GM23338 (cell line): ENCODE measurements around the gene OR4M1. TPM values are rescaled to one million over a fixed set of nuclear protein-coding genes. Genes with fewer than 3 reads are reported as not detected.

ENCODE experiments used
- ATAC-seq: fragments of 200-7000 bp; cut with Tn5 transposase; 3 replicates; pipeline ENCODE4 v1.9.1; 2020
- DNase-seq: peaks from one replicate; pipeline ENCODE4 v3.0.0-alpha.2; 2015; ENCODE audit warnings: low spot score
- H2AFZ ChIP-seq: fragments of 200-600 bp; sonication (generic); 2 replicates; pipeline ENCODE4 v1.8.0; 2016; ENCODE audit warnings: antibody characterized with exemption, mild to moderate bottlenecking, moderate library complexity
- H3F3A ChIP-seq: fragments of 200-600 bp; sonication (generic); replicated peaks from 2 replicates; pipeline ENCODE4 v1.8.0; 2017; ENCODE audit warnings: antibody characterized with exemption, mixed run types, low read depth
- H3K27ac ChIP-seq: fragments of 200-600 bp; sonication (generic); 2 replicates; pipeline ENCODE4 v1.6.1; 2016; ENCODE audit warnings: low read depth
- H3K27me3 ChIP-seq: fragments of 200-600 bp; sonication (generic); 2 replicates; pipeline ENCODE4 v1.8.0; 2016; ENCODE audit warnings: mild to moderate bottlenecking, mixed run types, moderate library complexity; ENCODE audit not compliant: insufficient read depth
- H3K36me3 ChIP-seq: fragments of 200-600 bp; sonication (generic); 2 replicates; pipeline ENCODE4 v1.8.0; 2016; ENCODE audit warnings: mild to moderate bottlenecking; ENCODE audit not compliant: insufficient read depth
- H3K4me1 ChIP-seq: fragments of 200-600 bp; sonication (generic); 2 replicates; pipeline ENCODE4 v1.8.0; 2016; ENCODE audit warnings: mild to moderate bottlenecking, moderate library complexity; ENCODE audit not compliant: insufficient read depth
- H3K4me2 ChIP-seq: fragments of 200-600 bp; sonication (generic); 2 replicates; pipeline ENCODE4 v1.7.1; 2017; ENCODE audit warnings: mixed run types
- H3K4me3 ChIP-seq: fragments of 200-600 bp; sonication (generic); 2 replicates; pipeline ENCODE4 v1.6.1; 2016; ENCODE audit warnings: mixed run types
- H3K79me2 ChIP-seq: fragments of 200-600 bp; sonication (generic); replicated peaks from 2 replicates; pipeline ENCODE4 v1.8.0; 2017; ENCODE audit warnings: mild to moderate bottlenecking; ENCODE audit not compliant: insufficient read depth
- H3K9me2 ChIP-seq: fragments of 200-600 bp; sonication (generic); 2 replicates; pipeline ENCODE4 v1.8.0; 2017; ENCODE audit not compliant: insufficient read depth
- H4K20me1 ChIP-seq: fragments of 200-600 bp; sonication (generic); replicated peaks from 2 replicates; pipeline ENCODE4 v1.8.0; 2017; ENCODE audit warnings: mild to moderate bottlenecking; ENCODE audit not compliant: insufficient read depth
- H3K27ac Mint-ChIP-seq: 2 replicates; pipeline ENCODE4 v1.8.0; 2020; ENCODE audit warnings: inconsistent platforms, mild to moderate bottlenecking, moderate library complexity, mixed read lengths
- H3K27me3 Mint-ChIP-seq: 3 replicates; pipeline ENCODE4 v1.8.0; 2022; ENCODE audit warnings: low read depth, mild to moderate bottlenecking, moderate library complexity, mixed read lengths, inconsistent platforms; ENCODE audit not compliant: insufficient read depth, poor library complexity
- H3K36me3 Mint-ChIP-seq: 3 replicates; pipeline ENCODE4 v1.8.0; 2021; ENCODE audit warnings: low read depth, mild to moderate bottlenecking, inconsistent platforms, moderate library complexity, mixed read lengths
- H3K4me1 Mint-ChIP-seq: 3 replicates; pipeline ENCODE4 v1.8.0; 2020; ENCODE audit warnings: mild to moderate bottlenecking, inconsistent platforms, mixed read lengths
- H3K4me3 Mint-ChIP-seq: 3 replicates; pipeline ENCODE4 v1.8.0; 2021; ENCODE audit warnings: moderate library complexity, mild to moderate bottlenecking, inconsistent platforms, mixed read lengths
- H3K9me3 Mint-ChIP-seq: 3 replicates; pipeline ENCODE4 v1.8.0; 2020; ENCODE audit warnings: moderate library complexity, mild to moderate bottlenecking, inconsistent platforms, mixed read lengths
- CREB1 ChIP-seq: fragments of 250-450 bp; sonication (Bioruptor Pico); IDR thresholded peaks from 2 replicates; pipeline ENCODE4 v1.5.0; 2020; ENCODE audit warnings: low read depth, mild to moderate bottlenecking, moderate library complexity
- EZH2 ChIP-seq: fragments of 200-600 bp; sonication (generic); IDR thresholded peaks from one replicate; pipeline ENCODE4 v1.8.0; 2017; ENCODE audit warnings: antibody characterized with exemption, mild to moderate bottlenecking, low read depth; ENCODE audit not compliant: unreplicated experiment
- EZH2phosphoT487 ChIP-seq: fragments of 200-600 bp; sonication (generic); IDR thresholded peaks from one replicate; pipeline ENCODE4 v1.8.1; 2018; ENCODE audit warnings: antibody characterized with exemption; ENCODE audit not compliant: unreplicated experiment
- JUNB ChIP-seq: IDR thresholded peaks from one replicate; pipeline ENCODE4 v1.6.1; 2016; ENCODE audit warnings: antibody characterized with exemption; ENCODE audit not compliant: unreplicated experiment
- NANOG ChIP-seq: IDR thresholded peaks from 2 replicates; pipeline ENCODE4 v1.6.1; 2016; ENCODE audit warnings: antibody characterized with exemption, borderline replicate concordance
- POLR2AphosphoS5 ChIP-seq: IDR thresholded peaks from 2 replicates; pipeline ENCODE4 v1.6.1; 2016; ENCODE audit warnings: antibody characterized with exemption, low read depth
- STAT1 ChIP-seq: IDR thresholded peaks from one replicate; pipeline ENCODE4 v1.6.1; 2016; ENCODE audit warnings: antibody characterized with exemption; ENCODE audit not compliant: unreplicated experiment
- ZNF114 ChIP-seq: fragments of 250-450 bp; sonication (Bioruptor Pico); IDR thresholded peaks from 2 replicates; pipeline ENCODE4 v1.5.0; 2020; ENCODE audit warnings: mild to moderate bottlenecking, moderate library complexity
- ZNF331 ChIP-seq: fragments of 250-450 bp; sonication (Bioruptor Pico); IDR thresholded peaks from 2 replicates; pipeline ENCODE4 v1.5.0; 2020; ENCODE audit warnings: low read depth, mild to moderate bottlenecking, moderate library complexity
- polyA plus RNA-seq: library from polyadenylated mRNA; unstranded; fragments of >200 nt; fragmentation: Nextera tagmentation; extraction: Ambion mirVana; gene quantifications from 2 replicates; pipeline ENCODE4 v1.2.1, GENCODE V29; 2016
- total RNA-seq: library from RNA; depleted of rRNA; stranded (reverse); fragments of >200 nt; shearing (Covaris generic); gene quantifications from 2 replicates; pipeline ENCODE4 v1.2.3, GENCODE V29; 2014
- TF ChIP-seq, protein P1 (sequence below), 2 experiments: fragments of 200-600 bp in 1 of 2; sonication (generic) in 1 of 2; conservative IDR thresholded peaks; 2 replicates each; pipeline versions ENCODE4 v1.5.1 to v1.6.1; 2016 to 2017; ENCODE audit warnings: antibody characterized with exemption in 2 of 2, low read depth in 2 of 2, mild to moderate bottlenecking in 2 of 2, moderate library complexity in 1 of 2
- TF ChIP-seq, protein P2 (sequence below): IDR thresholded peaks from 2 replicates; pipeline ENCODE4 v1.6.1; 2016; ENCODE audit warnings: antibody characterized with exemption
- TF ChIP-seq, protein P3 (sequence below): IDR thresholded peaks from one replicate; pipeline ENCODE4 v1.6.1; 2018; ENCODE audit warnings: antibody characterized with exemption; ENCODE audit not compliant: unreplicated experiment
- TF ChIP-seq, protein P4 (sequence below): fragments of 250-450 bp; sonication (Bioruptor Pico); IDR thresholded peaks from 2 replicates; pipeline ENCODE4 v1.5.0; 2020; ENCODE audit warnings: mild to moderate bottlenecking, moderate library complexity

OR4M1 gene
- total and polyA plus RNA-seq, 2 experiments from 2014 or later: not detected

DNA sequence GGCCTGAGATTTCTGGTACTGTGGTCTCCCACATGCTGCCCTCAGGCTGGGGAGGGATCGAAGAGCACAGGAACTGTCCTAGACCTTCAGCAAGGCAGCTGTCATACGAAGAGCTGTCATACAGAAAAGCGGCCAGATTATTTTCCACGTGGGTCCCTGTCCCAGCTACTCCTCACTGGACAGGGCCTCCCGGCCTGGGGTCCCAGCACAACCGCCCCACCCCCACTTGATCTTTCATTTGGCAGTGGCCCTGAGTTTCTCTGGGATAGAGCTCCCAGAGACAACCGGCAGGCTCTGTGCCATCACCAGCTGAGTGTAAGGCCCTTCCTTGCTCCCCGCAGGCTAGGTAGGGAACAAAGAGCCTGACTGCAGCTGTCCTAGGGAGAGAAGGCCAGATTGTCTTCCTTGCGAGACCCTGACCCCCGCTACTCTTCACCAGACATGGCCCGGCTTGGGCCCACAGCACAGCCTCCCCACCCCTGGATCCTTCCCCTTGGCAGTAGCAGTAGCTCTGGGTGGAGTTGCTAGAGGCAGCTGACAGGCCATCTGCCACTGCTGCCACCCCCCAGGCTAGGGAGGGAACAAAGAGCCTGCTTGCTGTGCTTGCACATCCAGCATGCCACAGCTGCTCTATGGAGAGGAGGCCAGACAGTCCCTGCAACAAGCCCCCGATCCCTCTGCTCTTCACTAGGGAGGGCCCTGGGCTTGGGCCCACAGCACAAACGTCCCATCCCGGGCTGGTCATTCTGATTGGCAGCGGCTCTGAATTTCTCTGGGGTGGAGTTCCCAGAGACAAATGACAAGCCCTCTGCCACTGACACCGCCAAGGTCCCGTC is 27.2 kb downstream of the OR4M1 start:
- Histone ChIP-seq H3K36me3 (peaks cover 33% of the 10 kb centered on the region), H3K79me2 (no peaks in the 10 kb centered on the region), H3K27me3 (no peaks in the 10 kb centered on the region), H3F3A (no peaks in the 10 kb centered on the region), H4K20me1 (no peaks in the 10 kb centered on the region), H3K4me1 (no peaks in the 10 kb centered on the region), H2AFZ (no peak overlapping the region), H3K27ac (no peak overlapping the region), H3K9me2 (no peaks in the 10 kb centered on the region), H3K4me2 (no peak overlapping the region), H3K4me3 (no peak overlapping the region)
- H3K27me3 Mint-ChIP-seq: no peaks in the 10 kb centered on the region
- H3K4me1 Mint-ChIP-seq: no peaks in the 10 kb centered on the region
- H3K27ac Mint-ChIP-seq: no peak overlapping the region
- no peak for TF ChIP-seq EZH2phosphoT487
- no peak for TF ChIP-seq ZNF331 (CRISPR knock-in tag)
- no peak for TF ChIP-seq ZNF114 (CRISPR knock-in tag)
- TF ChIP-seq CREB1: no peak
- TF ChIP-seq, protein P1, sequence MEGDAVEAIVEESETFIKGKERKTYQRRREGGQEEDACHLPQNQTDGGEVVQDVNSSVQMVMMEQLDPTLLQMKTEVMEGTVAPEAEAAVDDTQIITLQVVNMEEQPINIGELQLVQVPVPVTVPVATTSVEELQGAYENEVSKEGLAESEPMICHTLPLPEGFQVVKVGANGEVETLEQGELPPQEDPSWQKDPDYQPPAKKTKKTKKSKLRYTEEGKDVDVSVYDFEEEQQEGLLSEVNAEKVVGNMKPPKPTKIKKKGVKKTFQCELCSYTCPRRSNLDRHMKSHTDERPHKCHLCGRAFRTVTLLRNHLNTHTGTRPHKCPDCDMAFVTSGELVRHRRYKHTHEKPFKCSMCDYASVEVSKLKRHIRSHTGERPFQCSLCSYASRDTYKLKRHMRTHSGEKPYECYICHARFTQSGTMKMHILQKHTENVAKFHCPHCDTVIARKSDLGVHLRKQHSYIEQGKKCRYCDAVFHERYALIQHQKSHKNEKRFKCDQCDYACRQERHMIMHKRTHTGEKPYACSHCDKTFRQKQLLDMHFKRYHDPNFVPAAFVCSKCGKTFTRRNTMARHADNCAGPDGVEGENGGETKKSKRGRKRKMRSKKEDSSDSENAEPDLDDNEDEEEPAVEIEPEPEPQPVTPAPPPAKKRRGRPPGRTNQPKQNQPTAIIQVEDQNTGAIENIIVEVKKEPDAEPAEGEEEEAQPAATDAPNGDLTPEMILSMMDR (conservative IDR thresholded peaks at IDR 0.05; ENCODE audit: low read depth in 2 of 2): no peak
- TF ChIP-seq, protein P2, sequence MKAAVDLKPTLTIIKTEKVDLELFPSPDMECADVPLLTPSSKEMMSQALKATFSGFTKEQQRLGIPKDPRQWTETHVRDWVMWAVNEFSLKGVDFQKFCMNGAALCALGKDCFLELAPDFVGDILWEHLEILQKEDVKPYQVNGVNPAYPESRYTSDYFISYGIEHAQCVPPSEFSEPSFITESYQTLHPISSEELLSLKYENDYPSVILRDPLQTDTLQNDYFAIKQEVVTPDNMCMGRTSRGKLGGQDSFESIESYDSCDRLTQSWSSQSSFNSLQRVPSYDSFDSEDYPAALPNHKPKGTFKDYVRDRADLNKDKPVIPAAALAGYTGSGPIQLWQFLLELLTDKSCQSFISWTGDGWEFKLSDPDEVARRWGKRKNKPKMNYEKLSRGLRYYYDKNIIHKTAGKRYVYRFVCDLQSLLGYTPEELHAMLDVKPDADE: no peak
- TF ChIP-seq, protein P3, sequence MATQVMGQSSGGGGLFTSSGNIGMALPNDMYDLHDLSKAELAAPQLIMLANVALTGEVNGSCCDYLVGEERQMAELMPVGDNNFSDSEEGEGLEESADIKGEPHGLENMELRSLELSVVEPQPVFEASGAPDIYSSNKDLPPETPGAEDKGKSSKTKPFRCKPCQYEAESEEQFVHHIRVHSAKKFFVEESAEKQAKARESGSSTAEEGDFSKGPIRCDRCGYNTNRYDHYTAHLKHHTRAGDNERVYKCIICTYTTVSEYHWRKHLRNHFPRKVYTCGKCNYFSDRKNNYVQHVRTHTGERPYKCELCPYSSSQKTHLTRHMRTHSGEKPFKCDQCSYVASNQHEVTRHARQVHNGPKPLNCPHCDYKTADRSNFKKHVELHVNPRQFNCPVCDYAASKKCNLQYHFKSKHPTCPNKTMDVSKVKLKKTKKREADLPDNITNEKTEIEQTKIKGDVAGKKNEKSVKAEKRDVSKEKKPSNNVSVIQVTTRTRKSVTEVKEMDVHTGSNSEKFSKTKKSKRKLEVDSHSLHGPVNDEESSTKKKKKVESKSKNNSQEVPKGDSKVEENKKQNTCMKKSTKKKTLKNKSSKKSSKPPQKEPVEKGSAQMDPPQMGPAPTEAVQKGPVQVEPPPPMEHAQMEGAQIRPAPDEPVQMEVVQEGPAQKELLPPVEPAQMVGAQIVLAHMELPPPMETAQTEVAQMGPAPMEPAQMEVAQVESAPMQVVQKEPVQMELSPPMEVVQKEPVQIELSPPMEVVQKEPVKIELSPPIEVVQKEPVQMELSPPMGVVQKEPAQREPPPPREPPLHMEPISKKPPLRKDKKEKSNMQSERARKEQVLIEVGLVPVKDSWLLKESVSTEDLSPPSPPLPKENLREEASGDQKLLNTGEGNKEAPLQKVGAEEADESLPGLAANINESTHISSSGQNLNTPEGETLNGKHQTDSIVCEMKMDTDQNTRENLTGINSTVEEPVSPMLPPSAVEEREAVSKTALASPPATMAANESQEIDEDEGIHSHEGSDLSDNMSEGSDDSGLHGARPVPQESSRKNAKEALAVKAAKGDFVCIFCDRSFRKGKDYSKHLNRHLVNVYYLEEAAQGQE: no peak
- no peak for TF ChIP-seq STAT1
- no peak for TF ChIP-seq NANOG
- no peak for TF ChIP-seq JUNB
- TF ChIP-seq EZH2: no peak
- TF ChIP-seq, protein P4, sequence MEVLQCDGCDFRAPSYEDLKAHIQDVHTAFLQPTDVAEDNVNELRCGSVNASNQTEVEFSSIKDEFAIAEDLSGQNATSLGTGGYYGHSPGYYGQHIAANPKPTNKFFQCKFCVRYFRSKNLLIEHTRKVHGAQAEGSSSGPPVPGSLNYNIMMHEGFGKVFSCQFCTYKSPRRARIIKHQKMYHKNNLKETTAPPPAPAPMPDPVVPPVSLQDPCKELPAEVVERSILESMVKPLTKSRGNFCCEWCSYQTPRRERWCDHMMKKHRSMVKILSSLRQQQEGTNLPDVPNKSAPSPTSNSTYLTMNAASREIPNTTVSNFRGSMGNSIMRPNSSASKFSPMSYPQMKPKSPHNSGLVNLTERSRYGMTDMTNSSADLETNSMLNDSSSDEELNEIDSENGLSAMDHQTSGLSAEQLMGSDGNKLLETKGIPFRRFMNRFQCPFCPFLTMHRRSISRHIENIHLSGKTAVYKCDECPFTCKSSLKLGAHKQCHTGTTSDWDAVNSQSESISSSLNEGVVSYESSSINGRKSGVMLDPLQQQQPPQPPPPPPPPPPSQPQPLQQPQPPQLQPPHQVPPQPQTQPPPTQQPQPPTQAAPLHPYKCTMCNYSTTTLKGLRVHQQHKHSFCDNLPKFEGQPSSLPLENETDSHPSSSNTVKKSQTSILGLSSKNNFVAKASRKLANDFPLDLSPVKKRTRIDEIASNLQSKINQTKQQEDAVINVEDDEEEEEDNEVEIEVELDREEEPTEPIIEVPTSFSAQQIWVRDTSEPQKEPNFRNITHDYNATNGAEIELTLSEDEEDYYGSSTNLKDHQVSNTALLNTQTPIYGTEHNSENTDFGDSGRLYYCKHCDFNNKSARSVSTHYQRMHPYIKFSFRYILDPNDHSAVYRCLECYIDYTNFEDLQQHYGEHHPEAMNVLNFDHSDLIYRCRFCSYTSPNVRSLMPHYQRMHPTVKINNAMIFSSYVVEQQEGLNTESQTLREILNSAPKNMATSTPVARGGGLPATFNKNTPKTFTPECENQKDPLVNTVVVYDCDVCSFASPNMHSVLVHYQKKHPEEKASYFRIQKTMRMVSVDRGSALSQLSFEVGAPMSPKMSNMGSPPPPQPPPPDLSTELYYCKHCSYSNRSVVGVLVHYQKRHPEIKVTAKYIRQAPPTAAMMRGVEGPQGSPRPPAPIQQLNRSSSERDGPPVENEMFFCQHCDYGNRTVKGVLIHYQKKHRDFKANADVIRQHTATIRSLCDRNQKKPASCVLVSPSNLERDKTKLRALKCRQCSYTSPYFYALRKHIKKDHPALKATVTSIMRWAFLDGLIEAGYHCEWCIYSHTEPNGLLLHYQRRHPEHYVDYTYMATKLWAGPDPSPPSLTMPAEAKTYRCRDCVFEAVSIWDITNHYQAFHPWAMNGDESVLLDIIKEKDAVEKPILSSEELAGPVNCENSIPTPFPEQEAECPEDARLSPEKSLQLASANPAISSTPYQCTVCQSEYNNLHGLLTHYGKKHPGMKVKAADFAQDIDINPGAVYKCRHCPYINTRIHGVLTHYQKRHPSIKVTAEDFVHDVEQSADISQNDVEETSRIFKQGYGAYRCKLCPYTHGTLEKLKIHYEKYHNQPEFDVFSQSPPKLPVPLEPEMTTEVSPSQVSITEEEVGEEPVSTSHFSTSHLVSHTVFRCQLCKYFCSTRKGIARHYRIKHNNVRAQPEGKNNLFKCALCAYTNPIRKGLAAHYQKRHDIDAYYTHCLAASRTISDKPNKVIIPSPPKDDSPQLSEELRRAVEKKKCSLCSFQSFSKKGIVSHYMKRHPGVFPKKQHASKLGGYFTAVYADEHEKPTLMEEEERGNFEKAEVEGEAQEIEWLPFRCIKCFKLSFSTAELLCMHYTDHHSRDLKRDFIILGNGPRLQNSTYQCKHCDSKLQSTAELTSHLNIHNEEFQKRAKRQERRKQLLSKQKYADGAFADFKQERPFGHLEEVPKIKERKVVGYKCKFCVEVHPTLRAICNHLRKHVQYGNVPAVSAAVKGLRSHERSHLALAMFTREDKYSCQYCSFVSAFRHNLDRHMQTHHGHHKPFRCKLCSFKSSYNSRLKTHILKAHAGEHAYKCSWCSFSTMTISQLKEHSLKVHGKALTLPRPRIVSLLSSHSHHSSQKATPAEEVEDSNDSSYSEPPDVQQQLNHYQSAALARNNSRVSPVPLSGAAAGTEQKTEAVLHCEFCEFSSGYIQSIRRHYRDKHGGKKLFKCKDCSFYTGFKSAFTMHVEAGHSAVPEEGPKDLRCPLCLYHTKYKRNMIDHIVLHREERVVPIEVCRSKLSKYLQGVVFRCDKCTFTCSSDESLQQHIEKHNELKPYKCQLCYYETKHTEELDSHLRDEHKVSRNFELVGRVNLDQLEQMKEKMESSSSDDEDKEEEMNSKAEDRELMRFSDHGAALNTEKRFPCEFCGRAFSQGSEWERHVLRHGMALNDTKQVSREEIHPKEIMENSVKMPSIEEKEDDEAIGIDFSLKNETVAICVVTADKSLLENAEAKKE (CRISPR knock-in tag): no peak
- no peak for TF ChIP-seq POLR2AphosphoS5
- peaks cover 6% of the 10 kb centered on the region; the same call in 2 of the 3 replicates for H3K9me3 Mint-ChIP-seq
- no peak for ATAC-seq
- H3K4me3 Mint-ChIP-seq: no peak overlapping the region
- H3K36me3 Mint-ChIP-seq: peaks cover 28% of the 10 kb centered on the region
- no peak for DNase-seq
